ENCODE data around the gene PDK1.
A peak's percentile ranks its signal among the peaks of the same experiment; 100 is the strongest.
"Not testable (repeated sequence)": the region's sequence is repeated elsewhere in the genome, so short reads cannot be mapped to it uniquely, and the experiment has no call there.

The PDK1 gene

DNA sequence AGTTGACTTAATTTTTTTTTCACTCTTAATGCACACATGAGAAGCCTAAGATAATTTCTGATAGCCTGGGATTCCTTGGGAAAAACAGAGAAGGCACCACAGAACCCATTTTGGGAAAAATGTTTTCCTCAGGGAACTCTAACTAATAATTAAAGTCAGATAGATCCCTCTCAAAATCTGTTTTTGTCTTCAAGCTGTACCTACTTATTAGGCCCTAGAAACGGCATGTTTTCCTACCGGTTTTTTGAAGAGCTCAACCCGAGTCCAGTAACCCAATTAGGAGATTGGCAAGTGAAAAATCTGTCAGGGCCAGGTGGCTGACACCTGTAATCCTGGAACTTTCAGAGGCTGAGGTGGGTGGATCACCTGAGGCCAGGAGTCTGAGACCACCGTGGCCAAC lies 16.1 kb upstream of the PDK1 start:
- H3K4me1 Mint-ChIP-seq (ENCODE audit: low read depth): no peaks in the 10 kb centered on the region
- no peaks in the 10 kb centered on the region for H3K27me3 Mint-ChIP-seq
- no peaks in the 10 kb centered on the region for H3K9me3 Mint-ChIP-seq (ENCODE audit: low read depth)
- H3K27ac Mint-ChIP-seq: no peak overlapping the region
- H3K36me3 Mint-ChIP-seq: peaks cover 13% of the 10 kb centered on the region
- no peak overlapping the region for H3K4me3 Mint-ChIP-seq

GRCh38 chr2:172540421-172540820 lies 15.5 kb upstream of the PDK1 start:
- H3K27me3 Mint-ChIP-seq: no peaks in the 10 kb centered on the region
- H3K9me3 Mint-ChIP-seq (ENCODE audit: low read depth): peaks cover 4% of the 10 kb centered on the region
- H3K36me3 Mint-ChIP-seq: peaks cover 12% of the 10 kb centered on the region
- no peaks in the 10 kb centered on the region for H3K4me1 Mint-ChIP-seq (ENCODE audit: low read depth)
- no peak overlapping the region for H3K4me3 Mint-ChIP-seq
- H3K27ac Mint-ChIP-seq: no peak overlapping the region

DNA sequence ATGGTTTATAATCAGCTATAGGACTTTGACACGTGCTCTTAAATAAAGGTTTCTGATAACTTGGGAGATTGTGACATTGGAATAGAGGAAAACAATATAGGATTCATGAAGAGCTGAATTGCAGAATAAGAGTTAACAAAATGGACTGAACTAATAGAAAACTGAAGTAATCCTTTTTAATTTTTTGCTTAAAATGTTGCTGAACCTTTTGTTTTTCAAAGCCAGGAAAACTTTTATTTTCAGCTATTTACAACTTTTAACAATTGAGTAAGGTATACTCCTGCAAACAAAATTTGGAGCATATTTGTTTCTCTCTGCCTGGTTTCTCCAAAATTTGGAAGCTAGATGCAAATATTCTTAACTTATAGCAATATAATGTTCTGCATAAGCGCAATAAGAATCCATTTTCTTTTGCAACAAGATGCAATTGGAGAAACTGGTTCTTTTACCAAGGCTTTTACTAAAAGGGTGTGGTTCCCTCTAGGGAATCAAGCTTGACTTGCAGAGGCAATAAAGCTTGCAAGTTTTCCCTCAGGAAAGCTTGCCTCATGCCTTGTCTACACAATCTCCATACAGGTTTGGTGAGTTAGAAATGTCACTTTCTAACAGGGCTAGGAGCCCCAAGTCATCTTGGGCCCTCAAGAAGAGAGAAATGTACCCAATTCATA lies 10.3 kb upstream of the PDK1 start:
- no peak overlapping the region for H3K27ac Mint-ChIP-seq
- H3K27me3 Mint-ChIP-seq: no peaks in the 10 kb centered on the region
- H3K4me3 Mint-ChIP-seq: no peak overlapping the region
- H3K9me3 Mint-ChIP-seq (ENCODE audit: low read depth): peaks cover 4% of the 10 kb centered on the region
- H3K4me1 Mint-ChIP-seq (ENCODE audit: low read depth): peaks cover 19% of the 10 kb centered on the region
- peaks cover 6% of the 10 kb centered on the region for H3K36me3 Mint-ChIP-seq

DNA sequence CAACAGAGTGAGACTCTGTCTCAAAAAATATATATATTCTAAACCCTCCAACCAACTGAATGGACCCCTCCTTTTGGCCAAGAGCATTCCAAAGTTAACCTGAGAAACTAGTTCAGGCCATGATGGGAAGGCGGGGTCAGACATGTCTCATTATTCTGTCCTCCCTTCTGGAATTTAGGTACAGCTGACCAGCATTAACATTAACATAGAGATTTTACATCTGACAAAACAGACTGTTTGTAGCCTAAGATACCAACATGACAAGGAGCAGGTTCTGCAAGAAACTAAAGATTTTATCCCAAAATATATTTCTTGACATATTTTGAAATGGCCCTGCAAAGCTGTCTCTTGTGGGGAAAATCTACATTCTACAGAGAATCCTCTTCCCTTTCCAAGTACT lies 6.8 kb upstream of the PDK1 start:
- peaks cover 4% of the 10 kb centered on the region for H3K9me3 Mint-ChIP-seq (ENCODE audit: low read depth)
- H3K4me3 Mint-ChIP-seq: no peak overlapping the region
- peaks cover 7% of the 10 kb centered on the region for H3K36me3 Mint-ChIP-seq
- peaks cover 40% of the 10 kb centered on the region for H3K4me1 Mint-ChIP-seq (ENCODE audit: low read depth)
- H3K27me3 Mint-ChIP-seq: no peaks in the 10 kb centered on the region
- no peak overlapping the region for H3K27ac Mint-ChIP-seq

DNA sequence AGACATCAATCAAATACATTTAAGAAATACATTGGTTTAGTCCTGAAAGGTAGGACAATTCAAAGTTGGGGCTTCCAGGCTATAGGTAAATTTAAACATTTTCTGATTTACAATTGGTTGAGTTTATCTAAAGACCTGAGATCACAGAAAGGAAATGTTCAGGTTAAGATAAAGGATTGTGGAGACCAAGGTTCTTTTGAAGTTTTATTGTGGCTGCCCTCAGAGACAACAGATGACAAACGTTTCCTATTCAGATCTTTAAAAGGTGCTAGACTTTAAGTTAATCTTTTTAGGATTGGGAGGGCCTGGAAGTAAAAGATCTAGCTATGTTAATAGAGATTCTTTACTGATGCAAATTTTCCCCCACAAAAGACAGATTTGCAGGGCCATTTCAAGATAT lies 6.1 kb upstream of the PDK1 start:
- not testable (repeated sequence) for H3K9me3 Mint-ChIP-seq (ENCODE audit: low read depth); H3K27me3 Mint-ChIP-seq; H3K36me3 Mint-ChIP-seq; H3K27ac Mint-ChIP-seq
- H3K4me1 Mint-ChIP-seq (ENCODE audit: low read depth): peaks cover 44% of the 10 kb centered on the region
- H3K4me3 Mint-ChIP-seq: peak overlapping the region; percentile 33

- H3K4me3 Mint-ChIP-seq: peak overlapping the region; percentile 11
Measured at GRCh38 chr2:172550419-172550818, 5.5 kb upstream of the PDK1 start.

DNA sequence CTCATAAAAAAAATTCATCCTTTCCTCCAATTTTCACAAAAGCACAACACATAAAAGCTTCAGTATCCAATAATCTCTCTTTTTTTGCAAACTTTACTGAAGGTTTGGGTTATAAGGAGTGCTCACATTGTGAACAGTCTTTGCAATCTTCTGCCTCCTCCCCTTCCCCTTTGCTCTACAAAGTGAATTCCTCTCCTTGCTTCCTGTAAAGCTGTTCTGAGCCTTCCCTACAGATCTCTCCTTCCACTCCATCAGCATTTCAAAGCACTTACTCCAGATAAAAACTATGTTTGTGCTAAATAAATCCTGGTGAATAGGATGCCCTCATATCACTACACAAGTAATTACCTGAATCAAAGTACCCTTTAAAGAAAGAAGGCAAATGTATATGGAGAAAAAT lies 4.6 kb upstream of the PDK1 start:
- Mint-ChIP-seq H3K4me1 (ENCODE audit: low read depth) (peaks cover 50% of the 10 kb centered on the region), H3K9me3 (ENCODE audit: low read depth) (no peaks in the 10 kb centered on the region), H3K36me3 (peaks cover 5% of the 10 kb centered on the region), H3K4me3 (no peak overlapping the region), H3K27ac (no peak overlapping the region), H3K27me3 (no peaks in the 10 kb centered on the region)

More at GRCh38 chr2:172550419-172550818, 5.5 kb upstream of the PDK1 start:
- Mint-ChIP-seq H3K36me3 (peaks cover 5% of the 10 kb centered on the region), H3K27me3 (no peaks in the 10 kb centered on the region), H3K27ac (no peak overlapping the region), H3K4me1 (ENCODE audit: low read depth) (peaks cover 49% of the 10 kb centered on the region), H3K9me3 (ENCODE audit: low read depth) (peaks cover under 1% of the 10 kb centered on the region)

DNA sequence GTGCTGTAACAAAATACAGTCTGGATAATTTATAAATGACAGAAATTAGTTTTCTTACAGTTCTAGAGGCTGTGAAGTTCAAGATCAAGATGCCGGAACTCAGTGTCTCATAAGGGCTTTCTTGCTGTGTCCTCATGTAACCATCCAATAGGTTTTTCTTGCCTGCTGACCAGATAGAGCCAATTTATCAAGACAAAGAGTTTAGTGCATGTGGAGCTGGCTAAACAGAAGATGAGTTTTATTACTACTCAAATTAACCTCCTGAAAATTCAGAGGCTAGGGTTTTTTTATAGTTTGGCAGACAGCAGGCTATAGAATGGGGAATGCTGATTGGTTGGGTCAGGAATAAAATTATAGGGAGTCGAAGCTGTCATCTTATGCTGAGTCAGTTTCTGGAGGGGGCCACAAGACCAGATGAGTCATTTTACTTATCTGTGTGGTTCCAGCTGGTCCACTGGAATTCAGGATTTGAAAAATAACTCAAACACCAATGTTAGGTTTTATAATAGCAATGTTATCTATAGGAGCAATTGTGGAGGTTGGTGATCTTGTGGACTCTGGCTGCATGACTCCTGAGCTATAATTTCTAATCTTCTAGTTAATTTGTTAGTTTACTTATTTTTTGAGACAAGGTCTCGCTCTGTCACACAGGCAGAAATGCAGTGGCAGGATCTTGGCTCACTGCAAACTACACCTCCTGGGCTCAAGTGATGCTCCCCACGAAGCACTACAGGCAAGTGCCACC lies 3.2 kb upstream of the PDK1 start:
- Mint-ChIP-seq H3K9me3 (ENCODE audit: low read depth) (no peaks in the 10 kb centered on the region), H3K4me1 (ENCODE audit: low read depth) (peaks cover 53% of the 10 kb centered on the region), H3K36me3 (peaks cover 4% of the 10 kb centered on the region), H3K27ac (no peak overlapping the region), H3K4me3 (no peak overlapping the region), H3K27me3 (no peaks in the 10 kb centered on the region)

DNA sequence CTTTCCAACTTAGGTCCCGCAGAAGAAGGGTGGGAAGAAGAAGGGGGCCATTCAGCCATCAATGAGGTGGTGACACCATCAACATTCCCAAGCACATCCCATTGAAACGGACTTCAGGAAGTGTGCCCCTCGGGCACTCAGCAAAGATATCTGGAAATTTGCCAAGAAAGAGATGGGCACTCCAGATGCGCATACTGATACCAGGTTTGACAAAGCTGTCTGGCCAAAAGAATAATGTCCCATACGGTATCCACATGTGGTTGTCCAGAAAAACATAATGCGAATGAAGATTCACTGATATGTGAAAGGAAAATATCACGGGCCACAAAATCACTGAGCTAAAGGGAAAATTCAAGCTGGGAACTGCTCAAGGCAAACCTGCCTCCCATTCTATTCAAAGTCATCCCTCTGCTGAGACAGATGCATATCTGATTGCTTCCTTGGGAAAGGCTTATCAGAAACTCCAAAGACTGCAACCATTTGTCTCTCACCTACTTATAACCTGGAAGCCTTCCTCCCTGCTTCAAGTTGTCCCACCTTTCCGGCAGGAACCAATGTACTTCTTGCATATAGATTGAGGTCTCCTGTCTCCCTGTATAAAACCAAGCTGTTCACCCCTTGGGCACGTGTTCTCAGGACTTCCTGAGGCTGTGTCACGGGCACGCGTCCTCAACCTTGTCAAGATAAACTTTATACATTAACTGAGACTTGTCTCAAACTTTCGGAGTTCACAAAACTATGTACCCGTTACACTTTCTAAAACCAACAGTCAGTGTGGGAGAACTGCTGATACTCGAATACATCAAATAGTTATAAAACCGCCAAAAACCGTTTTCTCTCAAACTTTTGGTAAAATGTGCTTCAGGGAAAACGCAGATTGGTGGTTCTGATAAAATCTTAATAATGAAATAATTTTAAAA lies 1.3 kb upstream of the PDK1 start:
- peaks cover 7% of the 10 kb centered on the region for H3K36me3 Mint-ChIP-seq
- H3K9me3 Mint-ChIP-seq (ENCODE audit: low read depth): no peaks in the 10 kb centered on the region
- peak overlapping the region; percentile 78 for H3K27ac Mint-ChIP-seq
- H3K4me3 Mint-ChIP-seq: peak overlapping the region; percentile 98
- peaks cover 62% of the 10 kb centered on the region for H3K4me1 Mint-ChIP-seq (ENCODE audit: low read depth)
- H3K27me3 Mint-ChIP-seq: no peaks in the 10 kb centered on the region

DNA sequence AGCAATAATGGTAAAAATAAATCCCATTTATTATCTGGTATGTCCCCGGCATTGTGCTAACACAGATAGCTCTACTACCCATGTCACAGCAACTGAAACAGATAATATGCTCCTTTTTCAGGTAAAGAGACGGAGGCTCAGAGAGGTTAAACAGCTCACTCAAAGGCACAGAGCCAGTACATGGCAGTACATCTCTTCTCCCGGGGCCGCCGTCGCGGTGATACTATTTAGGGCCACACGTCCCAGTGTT lies 693 bp upstream of the PDK1 start:
- Mint-ChIP-seq H3K9me3 (ENCODE audit: low read depth) (no peaks in the 10 kb centered on the region), H3K27me3 (no peaks in the 10 kb centered on the region), H3K27ac (peak overlapping the region; percentile 98), H3K4me1 (ENCODE audit: low read depth) (peaks cover 57% of the 10 kb centered on the region), H3K4me3 (peak overlapping the region; percentile 98), H3K36me3 (peaks cover 7% of the 10 kb centered on the region)

DNA sequence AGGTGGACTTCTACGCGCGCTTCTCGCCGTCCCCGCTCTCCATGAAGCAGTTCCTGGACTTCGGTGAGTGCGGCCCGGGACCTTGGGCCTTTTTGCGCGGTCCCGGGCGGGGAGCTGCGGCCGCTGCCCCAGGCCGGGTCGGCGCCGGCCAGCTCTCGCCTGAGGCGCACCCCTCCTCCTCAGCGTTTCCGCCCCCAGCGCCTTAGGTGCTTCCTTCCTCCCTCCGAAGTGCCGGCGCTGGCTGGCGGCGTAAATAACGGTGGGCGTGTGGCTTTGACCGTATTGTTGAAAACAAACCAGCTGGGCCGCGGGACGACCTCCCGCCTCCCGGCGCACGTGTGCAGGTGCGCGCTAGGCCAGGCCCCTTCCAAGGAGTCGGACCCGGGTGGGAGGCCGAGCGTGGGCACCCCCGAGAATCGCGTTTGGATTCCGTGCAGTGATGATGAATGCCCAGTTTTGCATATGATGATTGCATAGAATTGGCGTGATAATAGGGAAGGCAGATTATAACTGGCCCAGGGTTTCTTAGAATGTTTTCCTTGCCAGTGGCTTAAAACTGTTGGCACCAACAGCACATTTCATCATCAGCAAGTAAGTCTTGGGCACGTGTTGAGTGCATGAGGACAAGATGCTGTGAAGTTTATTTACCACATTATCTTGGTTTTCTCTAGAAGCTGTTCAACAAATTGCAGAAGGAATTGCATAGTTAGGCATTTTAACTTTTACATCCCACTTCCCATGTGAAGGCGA lies 569 bp downstream of the PDK1 start:
- H3K36me3 Mint-ChIP-seq: peaks cover 9% of the 10 kb centered on the region
- H3K27ac Mint-ChIP-seq: peak overlapping the region; percentile 98
- no peaks in the 10 kb centered on the region for H3K9me3 Mint-ChIP-seq (ENCODE audit: low read depth)
- peaks cover 56% of the 10 kb centered on the region for H3K4me1 Mint-ChIP-seq (ENCODE audit: low read depth)
- H3K4me3 Mint-ChIP-seq: peak overlapping the region; percentile 94
- H3K27me3 Mint-ChIP-seq: no peaks in the 10 kb centered on the region

GRCh38 chr2:172558372-172558771 lies 2.5 kb downstream of the PDK1 start:
- Mint-ChIP-seq H3K4me3 (peak overlapping the region; percentile 94), H3K27ac (no peak overlapping the region), H3K36me3 (peaks cover 16% of the 10 kb centered on the region), H3K4me1 (ENCODE audit: low read depth) (peaks cover 66% of the 10 kb centered on the region), H3K9me3 (ENCODE audit: low read depth) (no peaks in the 10 kb centered on the region), H3K27me3 (no peaks in the 10 kb centered on the region)

DNA sequence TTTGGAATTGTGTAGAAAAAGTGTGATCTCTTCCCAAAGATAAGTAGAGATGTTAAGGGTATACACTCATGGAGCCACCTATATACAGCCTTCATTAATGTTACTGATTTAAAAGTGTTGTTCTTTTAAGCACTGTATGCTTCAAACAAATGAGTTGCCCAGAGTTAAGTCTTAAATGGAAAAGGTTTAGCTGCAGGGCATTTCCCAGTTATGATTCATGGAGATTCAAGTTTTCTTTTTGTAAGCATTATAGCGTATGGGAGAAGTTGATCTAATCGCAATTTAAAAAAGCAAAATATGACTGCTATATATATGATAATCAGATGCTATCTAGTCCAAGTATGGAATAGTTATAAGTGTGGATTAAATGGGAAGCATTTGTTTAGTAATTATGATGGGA lies 4.8 kb downstream of the PDK1 start:
- H3K4me3 Mint-ChIP-seq: peak overlapping the region; percentile 28
- no peaks in the 10 kb centered on the region for H3K9me3 Mint-ChIP-seq (ENCODE audit: low read depth)
- H3K36me3 Mint-ChIP-seq: peaks cover 20% of the 10 kb centered on the region
- peaks cover 59% of the 10 kb centered on the region for H3K4me1 Mint-ChIP-seq (ENCODE audit: low read depth)
- no peak overlapping the region for H3K27ac Mint-ChIP-seq
- no peaks in the 10 kb centered on the region for H3K27me3 Mint-ChIP-seq

- Mint-ChIP-seq H3K9me3 (ENCODE audit: low read depth) (no peaks in the 10 kb centered on the region), H3K4me1 (ENCODE audit: low read depth) (peaks cover 59% of the 10 kb centered on the region), H3K4me3 (no peak overlapping the region), H3K36me3 (peaks cover 20% of the 10 kb centered on the region), H3K27me3 (no peaks in the 10 kb centered on the region), H3K27ac (no peak overlapping the region)
Measured at GRCh38 chr2:172561270-172561669, 5.4 kb downstream of the PDK1 start.

GRCh38 chr2:172562298-172562697 lies 6.4 kb downstream of the PDK1 start:
- H3K27me3 Mint-ChIP-seq: no peaks in the 10 kb centered on the region
- peaks cover 60% of the 10 kb centered on the region for H3K4me1 Mint-ChIP-seq (ENCODE audit: low read depth)
- H3K4me3 Mint-ChIP-seq: no peak overlapping the region
- H3K27ac Mint-ChIP-seq: no peak overlapping the region
- peaks cover 20% of the 10 kb centered on the region for H3K36me3 Mint-ChIP-seq
- H3K9me3 Mint-ChIP-seq (ENCODE audit: low read depth): no peaks in the 10 kb centered on the region

All from activated naive CD8-positive, alpha-beta T cell (primary cell).